Measurements from ENCODE around the gene LENG1.

GRCh38 chr19:54179262-54179852 is 19.8 kb upstream of the LENG1 start:
- TF ChIP-seq CTCF (IDR thresholded peaks at IDR 0.05; ENCODE audit: poor library complexity, severe bottlenecking) (no peak), EZH2 (IDR thresholded peaks at IDR 0.05; ENCODE audit: borderline replicate concordance, insufficient read depth, low read length, poor library complexity, severe bottlenecking) (no peak), REST (IDR thresholded peaks at IDR 0.05; ENCODE audit: borderline replicate concordance) (peak; percentile 69), POLR2AphosphoS5 (IDR thresholded peaks at IDR 0.05) (peak; percentile 56)

All from neural cell (in vitro differentiated cells).